Measurements from ENCODE around the gene PRKCH. TPM values are rescaled to one million over a fixed set of nuclear protein-coding genes. Genes with fewer than 3 reads are reported as not detected.
A peak's percentile ranks its signal among the peaks of the same experiment; 100 is the strongest.

PRKCH gene
- total and polyA plus RNA-seq, 2 donors from 2014 or later = 8.3 to 47.0 TPM

GRCh38 chr14:61489932-61490331, 168.6 kb downstream of the PRKCH start:
- Histone ChIP-seq H3K27me3 (ENCODE audit: control insufficient read depth, insufficient read depth, low read length) (no peaks in the 10 kb centered on the region), H3K4me1 (ENCODE audit: control insufficient read depth in 2 of 3, insufficient read depth in 2 of 3, low read depth in 1 of 3, low read length in 3 of 3) (peaks cover 0 to 17% (median 9%) of the 10 kb centered on the region in 3 donors), H3K9me3 (ENCODE audit: control insufficient read depth in 2 of 3, insufficient read depth in 1 of 3, low read length in 3 of 3) (no peaks in the 10 kb centered on the region), H3K27ac (ENCODE audit: low read depth in 2 of 2, low read length in 2 of 2) (no peak overlapping the region), H3K36me3 (ENCODE audit: control insufficient read depth in 2 of 3, insufficient read depth in 3 of 3, low read length in 3 of 3) (no peaks in the 10 kb centered on the region), H3K9ac (ENCODE audit: low read length in 3 of 3) (no peak overlapping the region), H3K4me3 (ENCODE audit: low read length in 3 of 3) (no peak overlapping the region)
- no peak for TF ChIP-seq CTCF (IDR thresholded peaks at IDR 0.05; ENCODE audit: borderline replicate concordance, extremely low read depth, insufficient read depth)
- intact Hi-C loops (cut with DNase I) = loop anchor here (10.0 kb wide), 1 partner anchor 55 kb away; no protein-coding TSS in a partner anchor
- no peak for DNase-seq
- FAIRE-seq = no peak

- no peaks in the 10 kb centered on the region for H3K36me3 ChIP-seq (ENCODE audit: control insufficient read depth in 2 of 3, insufficient read depth in 3 of 3, low read length in 3 of 3)
- H3K27me3 ChIP-seq (ENCODE audit: control insufficient read depth, insufficient read depth, low read length) = no peaks in the 10 kb centered on the region
- peak overlapping the region in 1 of 2 donors; percentile 40 for H3K27ac ChIP-seq (ENCODE audit: low read depth in 2 of 2, low read length in 2 of 2)
- no peak overlapping the region for H3K4me3 ChIP-seq (ENCODE audit: low read length in 3 of 3)
- no peaks in the 10 kb centered on the region for H3K9me3 ChIP-seq (ENCODE audit: control insufficient read depth in 2 of 3, insufficient read depth in 1 of 3, low read length in 3 of 3)
- no peak for FAIRE-seq
- intact Hi-C loops (cut with DNase I) = no loop called here
- peaks cover 0 to 17% (median 9%) of the 10 kb centered on the region in 3 donors for H3K4me1 ChIP-seq (ENCODE audit: control insufficient read depth in 2 of 3, insufficient read depth in 2 of 3, low read depth in 1 of 3, low read length in 3 of 3)
- no peak for DNase-seq
- TF ChIP-seq CTCF (IDR thresholded peaks at IDR 0.05; ENCODE audit: borderline replicate concordance, extremely low read depth, insufficient read depth) = no peak
- H3K9ac ChIP-seq (ENCODE audit: low read length in 3 of 3) = no peak overlapping the region
Observed at GRCh38 chr14:61491224-61491623, 169.8 kb downstream of the PRKCH start.

- Histone ChIP-seq H3K9ac (ENCODE audit: low read length in 3 of 3) (no peak overlapping the region), H3K9me3 (ENCODE audit: control insufficient read depth in 2 of 3, insufficient read depth in 1 of 3, low read length in 3 of 3) (no peaks in the 10 kb centered on the region), H3K4me1 (ENCODE audit: control insufficient read depth in 2 of 3, insufficient read depth in 2 of 3, low read depth in 1 of 3, low read length in 3 of 3) (peaks cover 0 to 17% (median 9%) of the 10 kb centered on the region in 3 donors), H3K27ac (ENCODE audit: low read depth in 2 of 2, low read length in 2 of 2) (peak overlapping the region in 1 of 2 donors; percentile 38), H3K36me3 (ENCODE audit: control insufficient read depth in 2 of 3, insufficient read depth in 3 of 3, low read length in 3 of 3) (no peaks in the 10 kb centered on the region), H3K27me3 (ENCODE audit: control insufficient read depth, insufficient read depth, low read length) (no peaks in the 10 kb centered on the region), H3K4me3 (ENCODE audit: low read length in 3 of 3) (no peak overlapping the region)
- no peak for FAIRE-seq
- intact Hi-C loops (cut with DNase I) = no loop called here
- no peak for DNase-seq
- no peak for TF ChIP-seq CTCF (IDR thresholded peaks at IDR 0.05; ENCODE audit: borderline replicate concordance, extremely low read depth, insufficient read depth)
Observed at GRCh38 chr14:61491876-61492434, 170.6 kb downstream of the PRKCH start.

GRCh38 chr14:61492474-61492873, 171.1 kb downstream of the PRKCH start:
- no peaks in the 10 kb centered on the region for H3K27me3 ChIP-seq (ENCODE audit: control insufficient read depth, insufficient read depth, low read length)
- DNase-seq (no peak), FAIRE-seq (no peak)
- H3K27ac ChIP-seq (ENCODE audit: low read depth in 2 of 2, low read length in 2 of 2) = peak overlapping the region in 1 of 2 donors; percentile 38
- H3K9ac ChIP-seq (ENCODE audit: low read length in 3 of 3) = no peak overlapping the region
- TF ChIP-seq CTCF (IDR thresholded peaks at IDR 0.05; ENCODE audit: borderline replicate concordance, extremely low read depth, insufficient read depth) = no peak
- intact Hi-C loops (cut with DNase I) = no loop called here
- H3K4me3 ChIP-seq (ENCODE audit: low read length in 3 of 3) = no peak overlapping the region
- no peaks in the 10 kb centered on the region for H3K36me3 ChIP-seq (ENCODE audit: control insufficient read depth in 2 of 3, insufficient read depth in 3 of 3, low read length in 3 of 3)
- no peaks in the 10 kb centered on the region for H3K9me3 ChIP-seq (ENCODE audit: control insufficient read depth in 2 of 3, insufficient read depth in 1 of 3, low read length in 3 of 3)
- H3K4me1 ChIP-seq (ENCODE audit: control insufficient read depth in 2 of 3, insufficient read depth in 2 of 3, low read depth in 1 of 3, low read length in 3 of 3) = peaks cover 0 to 17% (median 9%) of the 10 kb centered on the region in 3 donors

All from kidney (tissue), 14 donors.